A549 treated with Hydrocortisone at 1 μM for 4 hours (cell line): ENCODE measurements around the gene RPA4. TPM values are rescaled to one million over a fixed set of nuclear protein-coding genes. Genes with fewer than 3 reads are reported as not detected.

Experiments
- total RNA-seq: library from RNA; stranded (reverse); fragments of 200-300 nt; extraction: Qiagen RNA extraction; gene quantifications from 5 replicates; pipeline ENCODE4 v1.2.3, GENCODE V29; 2022

The RPA4 gene
- 0.10 to 0.47 TPM (median 0.26 TPM) in 5 replicates for total RNA-seq

DNA sequence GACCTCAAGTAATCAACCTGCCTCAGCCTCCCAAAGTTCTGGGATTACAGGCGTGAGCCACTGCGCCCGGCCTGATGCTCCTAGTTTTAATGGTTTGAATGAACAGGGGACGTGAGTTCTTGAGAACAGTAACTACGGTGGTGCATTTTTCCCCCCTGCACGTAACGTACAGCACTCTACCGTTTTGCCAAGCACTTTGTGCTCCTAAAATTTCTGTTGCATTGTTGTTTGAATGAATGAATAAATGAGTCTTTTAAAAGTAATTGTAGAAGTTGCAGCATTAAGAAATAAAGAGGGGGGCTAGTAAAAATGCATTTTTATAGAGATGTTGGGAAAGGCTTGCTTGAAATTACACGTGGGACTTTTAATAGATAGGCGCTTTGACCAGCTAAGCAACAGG lies at the start of gene RPA4:
Gene RPA4, plus strand, starts transcription at position 301 of the 400 bp plus-strand sequence. CDS start 403 bp downstream, outside the sequence.

Other genes starting within 250 kb of the RPA4 start
- 3.3 to 6.0 TPM (median 4.3 TPM) in 5 replicates for gene DIAPH2, start 199.1 kb upstream of the RPA4 start, total RNA-seq